Keratinocyte (primary cell): Measurements from ENCODE around the gene LINC00237. TPM values are rescaled to one million over a fixed set of nuclear protein-coding genes. Genes with fewer than 3 reads are reported as not detected.
A peak's percentile ranks its signal among the peaks of the same experiment; 100 is the strongest.

Experiments
- DNase-seq: peaks from one replicate; pipeline ENCODE4 v3.0.0-alpha.2; 2011; ENCODE audit warnings: low read depth, missing footprints, low spot score
- FAIRE-seq: peaks from 2 replicates; lab custom pipeline; 2011; peaks lifted over from hg19 to GRCh38; lab: Jason Lieb, UNC
- H2AFZ ChIP-seq: 2 replicates; pipeline ENCODE4 v1.6.0; 2012; ENCODE audit warnings: low read length, control low read depth, inconsistent platforms; ENCODE audit not compliant: control insufficient read depth
- H3K27ac ChIP-seq: 2 replicates; pipeline ENCODE4 v1.5.1; 2011; ENCODE audit warnings: low read length; ENCODE audit not compliant: control insufficient read depth, insufficient read depth
- H3K27me3 ChIP-seq: 3 replicates; pipeline ENCODE4 v1.6.0; 2011; ENCODE audit warnings: low read length; ENCODE audit not compliant: control insufficient read depth, insufficient read depth; ENCODE audit errors: extremely low read depth
- H3K36me3 ChIP-seq, 2 experiments: 2 replicates in 1 of 2; 3 replicates in 1 of 2; pipeline ENCODE4 v1.5.1; 2011; ENCODE audit warnings: low read length in 2 of 2, mild to moderate bottlenecking in 1 of 2; ENCODE audit not compliant: control insufficient read depth in 2 of 2, insufficient read depth in 2 of 2; ENCODE audit errors: extremely low read depth in 1 of 2
- H3K4me1 ChIP-seq: 3 replicates; pipeline ENCODE4 v1.5.1; 2011; ENCODE audit warnings: low read length; ENCODE audit not compliant: control insufficient read depth, insufficient read depth; ENCODE audit errors: extremely low read depth
- H3K4me2 ChIP-seq: 3 replicates; pipeline ENCODE4 v1.6.0; 2011; ENCODE audit warnings: low read depth, low read length; ENCODE audit not compliant: control insufficient read depth, insufficient read depth; ENCODE audit errors: extremely low read depth
- H3K4me3 ChIP-seq, 3 experiments: fragments of 200-600 bp in 1 of 3; sonication (generic) in 1 of 3; 2 replicates in 2 of 3; 3 replicates in 1 of 3; pipeline ENCODE4 v1.5.1; 2011 to 2016; ENCODE audit warnings: low read length in 3 of 3, mild to moderate bottlenecking in 3 of 3, control low read depth in 2 of 3, inconsistent platforms in 1 of 3, low read depth in 1 of 3, mixed read lengths in 1 of 3, mixed run types in 1 of 3, moderate library complexity in 1 of 3; ENCODE audit not compliant: control insufficient read depth in 2 of 3, insufficient read depth in 2 of 3; ENCODE audit errors: extremely low read depth in 1 of 3
- H3K79me2 ChIP-seq: 2 replicates; pipeline ENCODE4 v1.6.0; 2012; ENCODE audit warnings: low read length; ENCODE audit not compliant: control insufficient read depth, insufficient read depth
- H3K9ac ChIP-seq: 3 replicates; pipeline ENCODE4 v1.6.0; 2011; ENCODE audit warnings: low read length; ENCODE audit not compliant: control insufficient read depth, insufficient read depth; ENCODE audit errors: extremely low read depth
- H3K9me1 ChIP-seq: 3 replicates; pipeline ENCODE4 v1.6.0; 2011; ENCODE audit warnings: low read length; ENCODE audit not compliant: control insufficient read depth, insufficient read depth; ENCODE audit errors: extremely low read depth
- H3K9me3 ChIP-seq: 2 replicates; pipeline ENCODE4 v1.5.1; 2012; ENCODE audit warnings: low read depth, low read length; ENCODE audit not compliant: control insufficient read depth
- H4K20me1 ChIP-seq: 3 replicates; pipeline ENCODE4 v1.6.0; 2011; ENCODE audit warnings: low read length; ENCODE audit not compliant: control insufficient read depth, insufficient read depth; ENCODE audit errors: extremely low read depth
- EZH2 ChIP-seq: IDR thresholded peaks from one replicate; pipeline ENCODE4 v1.6.1; 2012; ENCODE audit warnings: inconsistent platforms, mild to moderate bottlenecking, low read length, moderate library complexity
- dilution Hi-C: fragments of 300-500 bp; cut with MboI; formaldehyde crosslinking; loops from one replicate; pipeline ENCODE4 v1.7.0; 2020; ENCODE audit warnings: low sequenced_read_pairs; ENCODE audit not compliant: extremely low pct_ligation_motif_present
- polyA plus RNA-seq, 5 experiments: library from polyadenylated mRNA; depleted of rRNA in 3 of 5; stranded (reverse) in 3 of 5; stranded (forward) in 1 of 5; unstranded in 1 of 5; fragments of >200 nt; gene quantifications; 1 replicate in 1 of 5; 2 replicates in 3 of 5; 3 replicates in 1 of 5; pipeline versions ENCODE4 v1.2.1 to v1.2.3, GENCODE V29; 2011 to 2012; ENCODE audit warnings: missing spikeins in 2 of 5, low read depth in 1 of 5, low replicate concordance in 1 of 5
- TF ChIP-seq, protein P1 (sequence below), 3 experiments: IDR thresholded peaks in 1 of 3; conservative IDR thresholded peaks in 1 of 3; optimal IDR thresholded peaks in 1 of 3; 2 replicates in 2 of 3; 3 replicates in 1 of 3; pipeline versions ENCODE3 to v1.5.1; 2011; ENCODE audit warnings: low read length in 3 of 3, mild to moderate bottlenecking in 3 of 3, moderate library complexity in 2 of 3, control low read depth in 1 of 3, inconsistent platforms in 1 of 3; ENCODE audit not compliant: insufficient read depth in 2 of 3; ENCODE audit errors: extremely low read depth in 1 of 3

The LINC00237 gene
- polyA plus RNA-seq, 1 donor (not counting 4 experiments of a cell fraction or from before 2014, with no cell fraction given): not detected

GRCh38 chr20:21129861-21130260, 23.7 kb upstream of the LINC00237 start:
- no peak for FAIRE-seq
- TF ChIP-seq, protein P1, sequence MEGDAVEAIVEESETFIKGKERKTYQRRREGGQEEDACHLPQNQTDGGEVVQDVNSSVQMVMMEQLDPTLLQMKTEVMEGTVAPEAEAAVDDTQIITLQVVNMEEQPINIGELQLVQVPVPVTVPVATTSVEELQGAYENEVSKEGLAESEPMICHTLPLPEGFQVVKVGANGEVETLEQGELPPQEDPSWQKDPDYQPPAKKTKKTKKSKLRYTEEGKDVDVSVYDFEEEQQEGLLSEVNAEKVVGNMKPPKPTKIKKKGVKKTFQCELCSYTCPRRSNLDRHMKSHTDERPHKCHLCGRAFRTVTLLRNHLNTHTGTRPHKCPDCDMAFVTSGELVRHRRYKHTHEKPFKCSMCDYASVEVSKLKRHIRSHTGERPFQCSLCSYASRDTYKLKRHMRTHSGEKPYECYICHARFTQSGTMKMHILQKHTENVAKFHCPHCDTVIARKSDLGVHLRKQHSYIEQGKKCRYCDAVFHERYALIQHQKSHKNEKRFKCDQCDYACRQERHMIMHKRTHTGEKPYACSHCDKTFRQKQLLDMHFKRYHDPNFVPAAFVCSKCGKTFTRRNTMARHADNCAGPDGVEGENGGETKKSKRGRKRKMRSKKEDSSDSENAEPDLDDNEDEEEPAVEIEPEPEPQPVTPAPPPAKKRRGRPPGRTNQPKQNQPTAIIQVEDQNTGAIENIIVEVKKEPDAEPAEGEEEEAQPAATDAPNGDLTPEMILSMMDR (optimal IDR thresholded peaks at IDR 0.05 in 1 of 3, IDR thresholded peaks at IDR 0.05 in 1 of 3, conservative IDR thresholded peaks at IDR 0.05 in 1 of 3; ENCODE audit: extremely low read depth in 1 of 3, insufficient read depth in 2 of 3, low read length in 3 of 3): no peak
- no peak for TF ChIP-seq EZH2

DNA sequence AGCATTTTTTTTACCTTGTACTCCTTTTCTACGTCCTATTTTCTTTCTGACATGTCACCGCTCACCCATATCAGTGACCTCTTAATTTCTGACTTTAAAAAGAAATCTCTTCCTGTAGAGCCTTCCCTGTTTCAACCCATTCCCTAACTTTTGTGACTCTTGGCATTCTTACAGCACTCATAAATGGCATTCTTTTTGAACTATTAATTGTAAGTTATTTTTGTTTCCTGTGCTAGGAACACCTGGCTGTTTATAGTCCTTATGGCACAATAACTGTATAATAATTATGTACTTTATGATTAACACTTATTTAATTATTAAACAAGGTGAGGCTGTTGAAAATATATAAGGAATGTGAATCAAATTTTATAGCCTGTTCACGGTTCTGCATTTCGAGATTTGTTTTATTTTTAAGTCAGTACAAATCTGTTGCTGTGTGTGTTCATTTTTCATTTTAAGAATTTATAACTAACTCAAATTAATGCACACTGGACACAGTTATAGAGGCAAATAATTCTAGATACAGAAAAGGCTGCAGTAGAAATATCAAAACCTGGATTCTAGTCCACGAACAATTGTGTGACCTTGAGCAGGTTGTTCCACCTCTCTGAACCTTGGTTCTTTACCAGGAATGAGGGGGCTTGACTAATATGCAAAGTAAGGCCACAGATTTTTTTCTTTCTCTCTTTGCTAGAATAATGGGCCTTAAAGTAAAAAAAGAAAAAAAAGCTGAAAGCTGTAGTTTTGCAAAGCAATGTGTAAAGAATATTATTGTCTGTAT, 21.2 kb upstream of the LINC00237 start:
- dilution Hi-C loops: no loop called here
- H3K79me2 ChIP-seq: peaks cover 2% of the 10 kb centered on the region
- H2AFZ ChIP-seq: no peak overlapping the region
- H3K4me3 ChIP-seq: no peak overlapping the region
- DNase-seq (no peak), FAIRE-seq (no peak)
- no peaks in the 10 kb centered on the region for H4K20me1 ChIP-seq
- H3K27ac ChIP-seq: no peak overlapping the region
- H3K4me1 ChIP-seq: peaks cover 10% of the 10 kb centered on the region
- TF ChIP-seq, protein P1 (optimal IDR thresholded peaks at IDR 0.05 in 1 of 3, IDR thresholded peaks at IDR 0.05 in 1 of 3, conservative IDR thresholded peaks at IDR 0.05 in 1 of 3; ENCODE audit: extremely low read depth in 1 of 3, insufficient read depth in 2 of 3, low read length in 3 of 3): no peak
- TF ChIP-seq EZH2: no peak
- no peaks in the 10 kb centered on the region for H3K9me3 ChIP-seq
- H3K36me3 ChIP-seq: no peaks in the 10 kb centered on the region
- no peaks in the 10 kb centered on the region for H3K9me1 ChIP-seq
- H3K27me3 ChIP-seq: no peaks in the 10 kb centered on the region
- H3K9ac ChIP-seq: no peak overlapping the region
- peak overlapping the region; percentile 84 for H3K4me2 ChIP-seq

More at GRCh38 chr20:21129861-21130260, 23.7 kb upstream of the LINC00237 start:
- Histone ChIP-seq H3K9ac (no peak overlapping the region), H3K4me2 (no peak overlapping the region), H3K9me1 (no peaks in the 10 kb centered on the region), H3K4me3 (no peak overlapping the region), H3K27me3 (no peaks in the 10 kb centered on the region), H3K36me3 (no peaks in the 10 kb centered on the region), H2AFZ (no peak overlapping the region), H3K4me1 (peaks cover 10% of the 10 kb centered on the region), H3K79me2 (peaks cover 2% of the 10 kb centered on the region), H4K20me1 (no peaks in the 10 kb centered on the region), H3K27ac (no peak overlapping the region), H3K9me3 (no peaks in the 10 kb centered on the region)
- dilution Hi-C loops: no loop called here
- no peak for DNase-seq
